ENCODE data around the gene THOC5. TPM values are rescaled to one million over a fixed set of nuclear protein-coding genes. Genes with fewer than 3 reads are reported as not detected.
"Not testable (repeated sequence)": the region's sequence is repeated elsewhere in the genome, so short reads cannot be mapped to it uniquely, and the experiment has no call there.

Gene THOC5
- total RNA-seq (10 to 100 TPM; 32.0 to 77.9 (median 38.0) TPM), polyA plus RNA-seq (10 to 100 TPM; 41.4 to 46.9 TPM)
- long read RNA-seq, donor 1, full-length matches to known transcripts: 5 of 92 reads
- long read RNA-seq, donor 1, partial matches to known transcripts: 5 of 92 reads
- long read RNA-seq, donor 1, other reads (novel, unspliced or antisense): 82 of 92 reads
- long read RNA-seq, donor 2, full-length matches to known transcripts: 8 of 50 reads
- long read RNA-seq, donor 2, partial matches to known transcripts: 1 of 50 reads
- long read RNA-seq, donor 2, other reads (novel, unspliced or antisense): 41 of 50 reads
- long read RNA-seq, donor 3, full-length matches to known transcripts: 7 of 102 reads
- long read RNA-seq, donor 3, partial matches to known transcripts: 8 of 102 reads
- long read RNA-seq, donor 3, other reads (novel, unspliced or antisense): 87 of 102 reads

DNA sequence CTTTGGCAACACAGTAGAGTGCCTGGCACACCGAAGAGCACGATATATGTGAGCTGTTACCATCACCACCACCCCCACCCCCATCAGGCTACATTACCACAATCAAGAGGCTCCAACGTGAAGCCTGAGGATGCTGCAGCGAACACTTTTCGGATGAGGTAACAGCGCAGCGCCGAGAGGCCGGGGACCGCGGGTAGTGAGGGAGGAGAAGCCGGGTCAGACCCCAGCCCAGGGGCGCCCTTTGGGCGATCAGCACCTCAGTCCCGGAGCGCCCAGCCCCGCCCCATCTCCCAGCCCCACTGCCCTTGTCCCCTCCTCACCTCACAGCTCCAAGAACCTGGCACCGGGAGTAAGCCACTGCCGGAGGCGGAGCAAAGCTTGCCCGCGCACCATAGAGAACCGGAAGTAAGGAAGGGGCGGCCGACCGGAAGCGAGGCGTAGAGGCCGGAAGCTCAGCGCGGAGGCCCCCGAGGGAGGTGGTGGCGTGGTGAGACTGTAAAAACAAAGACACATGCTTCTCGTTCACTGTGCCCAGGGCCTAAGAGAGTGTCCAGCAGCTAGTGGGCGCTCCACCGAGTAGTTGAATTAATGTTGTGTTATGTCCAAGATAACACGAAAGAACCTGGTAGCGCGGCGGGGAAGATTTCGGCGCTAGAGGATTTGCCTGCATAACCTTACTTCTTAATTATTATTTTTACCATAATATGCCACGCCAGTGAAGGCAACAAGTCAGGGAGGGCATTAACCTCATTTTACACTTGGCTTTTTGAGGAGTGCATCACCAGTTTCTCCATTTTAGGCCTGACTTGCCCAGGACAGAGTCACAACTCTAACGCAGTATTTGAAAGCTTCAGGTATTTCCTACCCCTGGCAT lies at the start of gene THOC5:
THOC5 (minus strand) TSS at position 407 of the 874 bp plus-strand sequence. CDS start 4,610 bp downstream, outside the sequence.
- 1% methylated on average over 44 of the region's 44 CpGs for WGBS, 2 donors
- Histone ChIP-seq H3K9me3 (no peaks in the 10 kb centered on the region), H3K4me3 (peak within 1 kb of the TSS; percentile 67 to 84 (median 76)), H3K27ac (peak within 1 kb of the TSS; percentile 34 to 93 (median 87)), H3K36me3 (peaks cover 0 to 50% (median 14%) of the 10 kb centered on the region in 9 donors), H3K4me1 (peaks cover 0 to 18% (median 11%) of the 10 kb centered on the region in 9 donors), H3K27me3 (no peaks in the 10 kb centered on the region)
- intact Hi-C loops (cut with DNase I): no loop called here
- TF ChIP-seq, protein P1, sequence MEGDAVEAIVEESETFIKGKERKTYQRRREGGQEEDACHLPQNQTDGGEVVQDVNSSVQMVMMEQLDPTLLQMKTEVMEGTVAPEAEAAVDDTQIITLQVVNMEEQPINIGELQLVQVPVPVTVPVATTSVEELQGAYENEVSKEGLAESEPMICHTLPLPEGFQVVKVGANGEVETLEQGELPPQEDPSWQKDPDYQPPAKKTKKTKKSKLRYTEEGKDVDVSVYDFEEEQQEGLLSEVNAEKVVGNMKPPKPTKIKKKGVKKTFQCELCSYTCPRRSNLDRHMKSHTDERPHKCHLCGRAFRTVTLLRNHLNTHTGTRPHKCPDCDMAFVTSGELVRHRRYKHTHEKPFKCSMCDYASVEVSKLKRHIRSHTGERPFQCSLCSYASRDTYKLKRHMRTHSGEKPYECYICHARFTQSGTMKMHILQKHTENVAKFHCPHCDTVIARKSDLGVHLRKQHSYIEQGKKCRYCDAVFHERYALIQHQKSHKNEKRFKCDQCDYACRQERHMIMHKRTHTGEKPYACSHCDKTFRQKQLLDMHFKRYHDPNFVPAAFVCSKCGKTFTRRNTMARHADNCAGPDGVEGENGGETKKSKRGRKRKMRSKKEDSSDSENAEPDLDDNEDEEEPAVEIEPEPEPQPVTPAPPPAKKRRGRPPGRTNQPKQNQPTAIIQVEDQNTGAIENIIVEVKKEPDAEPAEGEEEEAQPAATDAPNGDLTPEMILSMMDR (IDR thresholded peaks at IDR 0.05): peak; percentile 43 to 94 (median 68)
- peak; percentile 98 to 100 (median 99) for ATAC-seq
- peak; percentile 93 to 95 for DNase-seq

DNA sequence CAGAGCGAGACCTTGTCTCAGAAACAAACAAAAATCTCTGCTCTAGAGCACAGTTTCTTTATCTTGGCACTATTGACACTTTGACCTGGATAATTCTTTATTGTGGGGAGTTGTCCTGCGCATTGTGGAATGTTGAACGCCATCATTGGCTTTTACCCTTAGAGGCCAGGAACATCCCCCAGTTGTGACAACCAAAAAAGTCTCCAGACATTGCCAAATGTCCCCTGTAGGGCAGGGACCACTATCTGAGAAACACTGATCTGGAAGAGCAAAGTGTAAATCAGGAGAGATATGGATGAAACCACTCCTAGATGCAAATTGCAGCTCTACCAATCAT lies 45.1 kb upstream of the THOC5 start:
- no peak overlapping the region for H3K27ac ChIP-seq
- no peak for ATAC-seq
- peaks cover 0 to 5% (median 0%) of the 10 kb centered on the region in 11 donors for H3K9me3 ChIP-seq
- intact Hi-C loops (cut with DNase I): no loop called here
- WGBS, 2 donors: 95 to 96% methylated on average over 3 of the region's 3 CpGs
- DNase-seq: no peak
- H3K4me3 ChIP-seq: no peak overlapping the region
- no peaks in the 10 kb centered on the region for H3K36me3 ChIP-seq
- no peaks in the 10 kb centered on the region for H3K27me3 ChIP-seq
- H3K4me1 ChIP-seq: peaks cover 0 to 6% (median 2%) of the 10 kb centered on the region in 9 donors
- TF ChIP-seq, protein P1 (IDR thresholded peaks at IDR 0.05): no peak

DNA sequence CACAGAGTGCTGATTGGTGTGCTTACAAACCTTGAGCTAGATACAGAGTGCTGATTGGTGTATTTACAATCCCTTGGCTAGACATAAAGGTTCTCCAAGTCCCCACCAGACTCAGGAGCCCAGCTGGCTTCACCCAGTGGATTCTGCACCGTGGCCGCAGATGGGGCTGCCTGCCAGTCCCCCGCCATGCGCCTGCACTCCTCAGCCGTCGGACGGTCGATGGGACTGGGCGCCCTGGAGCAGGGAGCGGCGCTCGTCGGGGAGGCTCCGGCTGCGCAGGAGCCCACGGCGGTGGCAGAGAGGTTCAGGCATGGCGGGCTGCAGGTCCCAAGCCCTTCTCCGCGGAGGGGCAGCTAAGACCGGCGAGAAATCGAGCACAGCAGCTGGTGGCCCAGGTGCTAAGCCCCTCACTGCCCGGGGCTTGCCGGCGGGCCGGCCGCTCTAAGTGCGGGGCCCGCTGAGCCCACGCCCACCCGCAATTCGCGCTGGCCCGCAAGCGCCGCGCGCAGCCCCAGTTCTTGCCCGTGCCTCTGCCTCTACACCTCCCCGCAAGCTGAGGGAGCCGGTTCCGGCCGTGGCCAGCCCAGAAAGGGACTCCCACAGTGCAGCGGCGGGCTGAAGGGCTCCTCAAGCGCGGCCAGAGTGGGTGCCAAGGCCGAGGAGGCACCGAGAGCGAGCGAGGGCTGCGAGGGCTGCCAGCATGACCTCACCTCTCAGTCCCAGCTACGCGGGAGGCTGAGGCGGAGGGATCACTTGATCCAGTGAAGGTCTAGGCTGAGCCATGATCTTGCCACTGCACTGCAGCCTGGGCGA lies 44.5 kb upstream of the THOC5 start:
- H3K27me3 ChIP-seq; ATAC-seq; DNase-seq; H3K4me1 ChIP-seq; intact Hi-C loops (cut with DNase I); H3K27ac ChIP-seq; H3K4me3 ChIP-seq; H3K36me3 ChIP-seq; H3K9me3 ChIP-seq: not testable (repeated sequence)
- WGBS, 2 donors: 89 to 92% methylated on average over 52 to 57 of the region's 57 CpGs

DNA sequence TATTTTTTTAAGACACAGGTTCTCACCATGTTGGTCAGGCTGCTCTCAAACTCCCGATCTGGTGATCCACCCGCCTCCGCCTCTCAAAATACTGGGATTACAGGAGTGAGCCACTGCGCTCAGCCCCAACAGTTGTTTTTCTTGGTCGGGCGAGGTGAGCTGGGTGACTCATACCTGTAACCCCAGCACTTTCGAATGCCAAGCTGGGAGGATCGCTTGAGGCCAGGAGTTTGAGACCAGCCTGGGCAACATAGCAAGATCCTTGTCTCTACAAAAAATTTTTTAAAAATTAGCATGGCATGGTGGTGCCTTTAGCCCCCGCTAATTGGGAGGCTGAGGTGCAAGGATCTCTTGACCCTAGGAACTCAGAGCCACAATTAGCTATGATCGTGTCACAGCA lies 42.9 kb upstream of the THOC5 start:
- H3K36me3 ChIP-seq: no peaks in the 10 kb centered on the region
- peaks cover 0 to 5% (median 0%) of the 10 kb centered on the region in 11 donors for H3K9me3 ChIP-seq
- no peak overlapping the region for H3K27ac ChIP-seq
- H3K27me3 ChIP-seq: no peaks in the 10 kb centered on the region
- intact Hi-C loops (cut with DNase I): no loop called here
- TF ChIP-seq, protein P1 (IDR thresholded peaks at IDR 0.05): no peak
- peak overlapping the region in 1 of 10 donors; percentile 42 for H3K4me3 ChIP-seq
- no peaks in the 10 kb centered on the region for H3K4me1 ChIP-seq
- ATAC-seq: no peak
- DNase-seq: no peak
- 93 to 94% methylated on average over 10 of the region's 10 CpGs for WGBS, 2 donors

DNA sequence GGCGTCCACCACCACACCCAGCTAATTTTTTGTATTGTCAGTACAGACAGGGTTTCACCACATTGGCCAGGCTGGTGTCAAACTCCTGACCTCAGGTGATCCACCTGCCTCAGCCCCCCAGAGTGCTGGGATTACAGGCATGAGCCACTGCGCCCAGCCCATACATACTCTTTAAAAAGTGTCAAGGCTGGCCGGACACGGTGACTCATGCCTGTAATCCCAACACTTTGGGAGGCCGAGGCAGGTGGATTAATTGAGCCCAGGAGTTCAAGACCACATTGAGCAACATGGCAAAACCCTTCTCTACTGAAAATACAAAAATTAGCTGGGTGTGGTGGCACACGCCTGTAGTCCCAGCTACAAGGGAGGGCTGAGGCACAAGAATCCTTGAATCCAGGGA lies 40.9 kb upstream of the THOC5 start:
- H3K9me3 ChIP-seq; H3K4me1 ChIP-seq; DNase-seq; intact Hi-C loops (cut with DNase I); H3K27ac ChIP-seq; H3K4me3 ChIP-seq; H3K36me3 ChIP-seq; H3K27me3 ChIP-seq; ATAC-seq: not testable (repeated sequence)
- WGBS, 2 donors: 92 to 95% methylated on average over 6 of the region's 6 CpGs
